HG02943 (cell line): ENCODE data around the gene COPS6.
"Not testable (repeated sequence)": the region's sequence is repeated elsewhere in the genome, so short reads cannot be mapped to it uniquely, and the experiment has no call there.

ENCODE experiments used
- ATAC-seq: cut with Tn5 transposase; IDR thresholded peaks from one replicate; pipeline ENCODE4 v1.9.1; 2021; ENCODE audit warnings: mild to moderate bottlenecking, low read depth, moderate library complexity; ENCODE audit not compliant: unreplicated experiment

Gene COPS6

DNA sequence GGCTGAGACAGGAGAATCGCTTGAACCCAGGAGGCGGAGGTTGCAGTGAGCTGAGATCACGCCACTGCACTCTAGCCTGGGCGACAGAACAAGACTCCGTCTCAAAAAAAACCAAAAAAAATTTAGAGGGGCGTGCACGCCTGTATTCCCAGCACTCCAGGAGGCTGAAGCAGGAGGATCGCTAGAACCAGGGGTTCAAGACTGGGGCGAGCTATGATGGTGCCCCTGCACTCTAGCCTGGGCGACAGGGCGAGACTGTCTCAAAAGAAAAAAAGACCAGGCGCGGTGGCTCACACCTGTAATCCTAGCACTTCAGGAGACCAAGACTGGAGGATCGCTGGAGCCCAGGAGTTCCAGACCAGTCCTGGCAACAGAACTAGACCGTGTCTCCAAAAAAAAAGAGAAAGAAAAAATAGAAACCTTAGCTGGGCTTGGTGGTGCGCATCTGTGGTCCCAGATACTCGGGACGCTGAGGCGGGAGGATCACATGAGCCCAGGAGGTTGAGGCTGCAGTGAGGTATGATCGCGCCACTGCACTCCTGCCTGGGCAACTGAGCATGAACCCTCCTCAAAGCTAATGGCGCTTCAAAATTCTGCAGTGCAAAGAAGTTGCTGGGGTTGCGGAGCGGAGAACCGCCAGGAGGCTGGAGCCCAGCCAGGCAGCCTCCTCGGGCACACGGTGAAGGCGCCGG lies 37.6 kb downstream of the COPS6 start:
- peak; percentile 25 for ATAC-seq

DNA sequence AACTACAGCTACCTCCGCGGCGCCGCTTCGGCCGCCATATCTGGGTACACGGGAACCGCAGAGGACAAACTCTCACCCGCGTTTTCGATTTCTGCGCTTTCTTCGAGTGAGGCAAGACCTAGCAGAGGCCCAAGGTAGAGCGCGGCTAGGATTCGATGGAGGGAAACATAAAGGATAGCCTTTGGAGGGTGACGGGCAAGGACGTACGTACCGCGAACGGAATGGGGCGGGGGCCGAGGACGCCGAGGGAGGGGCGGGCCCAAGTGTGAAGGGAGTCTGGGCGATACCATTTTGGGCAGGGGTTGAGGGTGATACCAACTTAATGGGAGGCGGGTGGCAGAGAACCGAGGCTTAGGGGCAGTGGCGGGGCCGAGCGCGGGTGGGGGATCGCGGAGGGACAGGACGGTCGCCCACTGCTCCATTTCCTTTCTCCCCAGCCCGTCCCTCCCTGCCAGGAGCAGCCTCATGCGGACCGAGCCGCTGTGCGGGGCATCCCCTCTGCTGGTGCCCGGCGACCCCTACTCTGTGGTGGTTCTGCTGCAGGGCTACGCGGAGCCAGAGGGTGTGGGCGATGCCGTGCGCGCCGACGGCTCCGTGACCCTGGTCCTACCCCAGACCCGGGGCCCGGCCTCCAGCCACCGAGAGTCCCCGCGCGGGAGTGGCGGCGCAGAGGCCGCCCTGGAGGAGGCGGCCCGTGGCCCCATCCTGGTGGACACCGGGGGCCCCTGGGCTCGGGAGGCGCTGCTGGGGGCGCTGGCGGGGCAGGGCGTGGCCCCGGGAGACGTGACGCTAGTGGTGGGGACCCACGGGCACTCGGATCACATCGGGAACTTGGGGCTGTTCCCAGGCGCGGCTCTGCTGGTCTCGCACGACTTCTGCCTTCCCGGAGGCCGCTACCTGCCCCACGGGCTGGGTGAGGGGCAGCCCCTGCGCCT lies 38.4 kb downstream of the COPS6 start, which contains the start of gene MBLAC1:
MBLAC1 (plus strand) TSS at position 37 of the 935 bp plus-strand sequence; CDS start at position 466, 429 bp downstream.
- peak; percentile 53 for ATAC-seq

DNA sequence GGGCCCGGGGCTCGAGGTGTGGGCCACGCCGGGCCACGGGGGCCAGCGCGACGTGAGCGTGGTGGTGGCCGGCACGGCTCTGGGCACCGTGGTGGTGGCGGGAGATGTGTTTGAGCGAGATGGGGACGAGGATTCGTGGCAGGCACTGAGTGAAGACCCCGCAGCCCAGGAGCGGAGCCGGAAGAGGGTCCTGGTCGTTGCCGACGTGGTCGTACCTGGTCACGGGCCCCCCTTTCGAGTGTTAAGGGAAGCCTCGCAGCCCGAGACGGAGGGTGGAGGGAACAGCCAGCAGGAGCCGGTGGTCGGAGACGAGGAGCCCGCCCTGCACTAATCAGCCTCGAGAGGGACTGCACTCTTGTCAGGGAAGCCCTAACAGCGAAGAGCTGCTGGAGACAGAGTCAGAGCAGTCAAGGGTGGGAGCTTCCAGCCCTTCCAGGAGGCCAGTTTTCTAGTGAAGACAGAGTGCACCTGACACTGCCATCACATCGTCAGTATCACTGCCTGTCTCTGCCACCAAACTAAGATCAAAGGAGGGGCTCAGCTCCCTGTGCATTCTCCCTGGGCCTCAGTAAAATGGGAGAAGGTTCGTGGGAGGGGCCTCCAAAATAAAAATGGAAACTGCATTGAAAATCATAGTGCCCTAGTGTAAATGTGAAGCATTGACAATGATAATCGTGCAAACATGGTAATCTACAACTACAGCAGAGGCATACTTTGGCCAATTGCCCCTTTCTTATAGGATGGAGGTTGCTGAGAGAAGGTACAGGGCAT lies 39.3 kb downstream of the COPS6 start:
- no peak for ATAC-seq

DNA sequence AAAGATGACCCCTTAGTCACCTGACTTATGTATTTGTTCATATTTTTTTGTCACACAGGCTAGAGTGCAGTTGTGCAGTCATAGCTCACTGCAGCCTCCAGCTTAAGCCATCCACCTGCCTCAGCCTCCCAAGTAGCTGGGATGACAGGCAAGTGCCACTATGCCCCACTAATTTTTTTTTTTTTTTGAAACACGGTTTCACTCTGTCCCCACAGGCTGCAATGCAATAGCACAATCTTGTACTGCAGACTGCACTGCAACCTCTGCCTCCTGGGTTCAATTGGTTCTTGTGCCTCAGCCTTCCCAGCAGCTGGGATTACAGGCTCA lies 39.8 kb downstream of the COPS6 start:
- ATAC-seq, result no peak

DNA sequence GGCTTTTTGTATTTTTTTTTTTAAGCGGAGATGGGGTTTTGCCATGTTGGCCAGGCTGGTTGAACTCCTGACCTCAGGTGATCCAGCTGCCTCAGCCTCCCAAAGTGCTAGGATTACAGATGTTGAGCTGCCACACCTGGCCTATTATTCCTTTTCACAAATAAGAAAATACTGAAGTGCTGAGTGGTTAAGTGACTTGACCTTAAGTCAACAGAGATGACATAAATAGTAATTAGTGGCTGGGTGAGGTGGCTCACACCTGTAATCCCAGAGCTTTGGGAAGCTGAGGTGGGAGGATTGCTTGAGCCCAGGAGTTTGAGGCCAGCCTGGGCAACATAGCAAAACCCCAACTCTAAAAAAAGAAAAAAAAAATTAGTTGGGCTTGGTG lies 41.4 kb downstream of the COPS6 start:
- not testable (repeated sequence) for ATAC-seq

DNA sequence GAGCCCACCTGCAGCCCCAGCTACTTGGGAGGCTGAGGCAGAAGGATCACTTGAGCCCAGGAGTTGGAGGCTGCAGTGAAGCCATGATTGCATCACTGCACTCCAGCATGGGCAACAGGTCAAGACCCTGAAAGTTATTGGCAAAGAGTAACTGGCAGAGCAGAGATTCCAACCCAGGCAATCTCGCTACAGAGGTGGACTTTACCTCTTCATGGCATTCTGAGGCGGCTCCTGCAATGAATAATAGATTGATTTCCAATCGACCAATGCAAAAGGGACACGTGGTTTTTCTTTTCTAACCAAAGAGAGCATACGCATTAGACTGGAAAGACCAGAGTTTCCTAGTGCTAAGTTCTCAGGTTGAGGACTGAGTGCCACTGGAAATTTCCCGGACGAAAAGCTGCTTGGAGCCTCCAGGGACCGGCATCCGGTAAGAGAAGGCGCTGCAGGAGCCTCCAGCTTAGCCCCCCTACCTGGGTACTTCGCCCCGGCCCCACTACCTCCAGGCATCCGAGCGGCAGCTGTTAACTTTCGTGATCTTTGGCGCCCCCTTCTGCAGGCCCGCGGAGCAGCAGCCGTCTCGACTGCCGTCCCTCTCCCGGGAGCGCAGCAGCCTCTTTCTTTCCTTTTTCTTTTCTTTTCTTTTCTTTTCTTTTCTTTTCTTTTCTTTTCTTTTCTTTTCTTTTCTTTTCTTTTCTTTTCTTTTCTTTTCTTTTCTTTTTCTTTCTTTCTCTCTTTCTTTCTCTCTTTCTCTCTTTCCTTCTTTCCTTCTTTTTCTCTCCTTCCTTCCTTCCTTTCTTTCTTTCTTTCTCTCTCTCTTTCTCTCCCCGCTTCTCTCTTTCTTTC lies 42.1 kb downstream of the COPS6 start:
- no peak for ATAC-seq

DNA sequence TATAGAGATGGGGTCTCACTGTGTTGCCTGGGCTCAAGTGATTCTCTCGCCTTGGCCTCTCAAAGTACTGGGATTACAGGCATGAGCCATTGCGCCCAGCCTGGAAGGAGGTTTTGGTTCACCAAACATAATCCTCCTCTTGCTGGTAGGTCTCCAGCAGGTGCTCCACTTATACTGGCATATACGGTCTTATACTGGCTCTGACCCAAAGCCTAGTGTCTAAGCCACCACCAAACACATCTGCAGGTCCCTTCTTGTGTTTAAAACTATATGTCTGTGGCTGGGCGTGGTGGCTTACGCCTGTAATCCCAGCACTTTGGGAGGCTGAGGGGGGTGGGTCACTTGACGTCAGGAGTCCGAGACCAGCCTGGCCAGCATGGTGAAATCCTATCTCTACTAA lies 43.4 kb downstream of the COPS6 start:
- ATAC-seq, result no peak

DNA sequence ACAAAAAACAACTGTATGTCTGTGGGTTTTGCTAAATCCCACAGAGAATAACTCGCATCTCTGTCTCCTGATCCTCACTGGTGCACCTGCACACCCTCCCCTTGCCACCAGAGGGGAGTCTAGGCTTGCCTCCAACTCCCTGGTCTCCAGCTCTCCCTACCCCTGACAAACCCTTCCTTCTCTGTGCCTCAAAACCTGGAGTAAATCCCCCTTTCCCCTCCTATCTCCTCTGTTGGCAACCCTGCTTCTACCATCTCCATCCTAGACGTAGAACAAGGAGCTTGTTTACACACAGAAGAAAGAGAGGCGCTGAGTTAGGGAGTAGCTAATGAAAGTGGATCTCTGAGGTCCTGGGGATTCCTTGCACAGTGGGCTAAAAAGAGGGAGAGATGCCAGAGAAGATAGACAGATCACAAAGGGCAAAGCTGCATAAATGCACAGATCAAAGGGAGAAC lies 44.0 kb downstream of the COPS6 start:
- no peak for ATAC-seq

DNA sequence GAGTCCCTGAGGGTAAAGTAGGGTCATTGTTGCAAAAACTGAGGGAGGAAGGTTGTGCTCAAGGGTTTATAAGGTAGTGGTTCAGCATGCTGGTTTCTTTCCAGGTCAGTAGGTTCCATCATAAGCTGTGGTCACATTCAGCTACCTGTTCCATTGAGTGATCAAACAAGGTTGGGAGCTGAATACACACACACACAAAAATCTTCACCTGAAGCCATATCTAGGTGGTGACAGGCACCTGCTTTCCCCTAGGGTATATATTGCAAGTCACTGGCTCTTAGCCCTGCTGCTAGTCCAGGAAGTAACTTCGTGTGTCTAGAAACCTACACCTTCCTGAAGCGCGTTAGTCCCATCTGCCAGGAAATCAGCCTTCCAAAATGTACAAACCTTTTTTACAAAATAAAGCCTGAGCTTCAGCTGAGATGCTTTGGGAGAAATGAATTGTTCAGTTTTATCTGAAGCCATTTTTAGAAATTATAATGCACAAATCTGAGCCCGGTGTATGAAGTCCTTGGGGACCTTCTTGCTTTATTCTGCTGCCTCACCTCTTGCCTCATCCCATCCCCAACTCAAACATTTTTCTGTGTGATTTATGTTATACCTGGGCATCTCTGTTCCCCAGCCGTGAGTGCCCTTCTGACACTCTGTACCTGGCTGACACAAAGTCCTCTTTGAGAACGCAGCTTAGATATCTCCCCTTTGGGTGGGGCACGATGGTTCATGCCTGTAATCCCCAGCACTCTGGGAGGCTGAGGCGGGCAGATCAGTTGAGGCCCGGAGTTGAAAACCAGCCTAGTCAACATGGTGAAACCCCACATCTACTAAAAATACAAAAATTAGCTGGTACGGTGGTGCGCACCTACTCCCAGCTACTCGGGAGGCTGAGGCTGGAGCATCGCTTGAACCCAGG lies 49.3 kb downstream of the COPS6 start:
- ATAC-seq, result no peak

DNA sequence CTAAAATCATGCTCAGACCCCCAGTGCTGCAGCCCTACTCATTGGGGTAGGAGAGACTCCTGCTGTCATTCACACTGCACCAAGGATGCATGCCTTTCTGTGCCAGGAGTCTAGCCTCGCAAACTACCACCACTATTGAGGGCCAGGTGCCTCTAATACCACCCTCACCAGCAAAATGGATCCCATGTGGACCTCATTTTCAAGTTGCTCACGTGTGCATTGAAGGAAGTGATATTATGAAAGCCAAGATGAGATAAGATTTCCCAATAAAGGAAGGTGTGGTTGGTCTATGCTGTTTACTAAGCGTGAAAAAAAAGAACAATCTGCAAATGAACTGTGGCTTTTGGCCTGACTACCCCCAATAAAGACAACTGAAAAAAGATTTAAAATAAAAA lies 52.8 kb downstream of the COPS6 start:
- no peak for ATAC-seq
